Measurements from ENCODE around the gene TSC22D1.
"Not testable (repeated sequence)": the region's sequence is repeated elsewhere in the genome, so short reads cannot be mapped to it uniquely, and the experiment has no call there.

Gene TSC22D1

GRCh38 chr13:44566601-44567000 lies 9.5 kb downstream of the TSC22D1 start:
- DNase-seq = no peak

GRCh38 chr13:44565881-44566280 lies 10.2 kb downstream of the TSC22D1 start:
- no peak for DNase-seq

GRCh38 chr13:44564936-44565335 lies 11.2 kb downstream of the TSC22D1 start:
- DNase-seq = no peak

GRCh38 chr13:44562853-44563252 lies 13.3 kb downstream of the TSC22D1 start:
- DNase-seq = not testable (repeated sequence)

GRCh38 chr13:44561351-44561750 lies 14.8 kb downstream of the TSC22D1 start:
- DNase-seq = no peak

- DNase-seq = no peak
These were observed 18.1 kb downstream of the TSC22D1 start for GRCh38 chr13:44557986-44558385.

GRCh38 chr13:44555207-44555606 lies 20.9 kb downstream of the TSC22D1 start:
- DNase-seq = no peak

GRCh38 chr13:44549476-44549875 lies 26.7 kb downstream of the TSC22D1 start:
- no peak for DNase-seq

- no peak for DNase-seq
These were observed 30.0 kb downstream of the TSC22D1 start for GRCh38 chr13:44546164-44546563.

- no peak for DNase-seq
These were observed 32.8 kb downstream of the TSC22D1 start for GRCh38 chr13:44543369-44543768.

GRCh38 chr13:44542361-44542760 lies 33.8 kb downstream of the TSC22D1 start:
- DNase-seq = no peak

GRCh38 chr13:44541601-44542000 lies 34.5 kb downstream of the TSC22D1 start:
- no peak for DNase-seq

GRCh38 chr13:44540761-44541434 lies 35.2 kb downstream of the TSC22D1 start:
- no peak for DNase-seq

GRCh38 chr13:44537248-44537647 lies 38.9 kb downstream of the TSC22D1 start:
- no peak for DNase-seq

GRCh38 chr13:44523146-44524015 lies 52.7 kb downstream of the TSC22D1 start:
- no peak for DNase-seq

- no peak for DNase-seq
These were observed 56.5 kb downstream of the TSC22D1 start for GRCh38 chr13:44519642-44520041.

GRCh38 chr13:44516771-44517170 lies 59.4 kb downstream of the TSC22D1 start:
- no peak for DNase-seq

- DNase-seq = no peak
These were observed 61.9 kb downstream of the TSC22D1 start for GRCh38 chr13:44514278-44514677.

GRCh38 chr13:44509853-44510252 lies 66.3 kb downstream of the TSC22D1 start:
- not testable (repeated sequence) for DNase-seq

GRCh38 chr13:44508562-44509077 lies 67.5 kb downstream of the TSC22D1 start:
- DNase-seq = no peak

GRCh38 chr13:44507639-44508038 lies 68.5 kb downstream of the TSC22D1 start:
- DNase-seq = no peak

- no peak for DNase-seq
These were observed 69.4 kb downstream of the TSC22D1 start for GRCh38 chr13:44506719-44507118.

- DNase-seq = no peak
These were observed 69.9 kb downstream of the TSC22D1 start for GRCh38 chr13:44506251-44506650.

GRCh38 chr13:44504116-44504515 lies 72.0 kb downstream of the TSC22D1 start:
- DNase-seq = no peak
